VCaP (cell line): Measurements from ENCODE around the gene ALDH1L2.

Experiments used
- H3K27ac ChIP-seq: fragments of 450-650 bp; 2 replicates; pipeline ENCODE4 v1.5.1; 2017
- TF ChIP-seq, protein P1 (sequence below): fragments of 450-650 bp; conservative IDR thresholded peaks from 2 replicates; pipeline ENCODE4 v1.5.1; 2017; ENCODE audit warnings: mild to moderate bottlenecking, moderate library complexity

ALDH1L2 gene

DNA sequence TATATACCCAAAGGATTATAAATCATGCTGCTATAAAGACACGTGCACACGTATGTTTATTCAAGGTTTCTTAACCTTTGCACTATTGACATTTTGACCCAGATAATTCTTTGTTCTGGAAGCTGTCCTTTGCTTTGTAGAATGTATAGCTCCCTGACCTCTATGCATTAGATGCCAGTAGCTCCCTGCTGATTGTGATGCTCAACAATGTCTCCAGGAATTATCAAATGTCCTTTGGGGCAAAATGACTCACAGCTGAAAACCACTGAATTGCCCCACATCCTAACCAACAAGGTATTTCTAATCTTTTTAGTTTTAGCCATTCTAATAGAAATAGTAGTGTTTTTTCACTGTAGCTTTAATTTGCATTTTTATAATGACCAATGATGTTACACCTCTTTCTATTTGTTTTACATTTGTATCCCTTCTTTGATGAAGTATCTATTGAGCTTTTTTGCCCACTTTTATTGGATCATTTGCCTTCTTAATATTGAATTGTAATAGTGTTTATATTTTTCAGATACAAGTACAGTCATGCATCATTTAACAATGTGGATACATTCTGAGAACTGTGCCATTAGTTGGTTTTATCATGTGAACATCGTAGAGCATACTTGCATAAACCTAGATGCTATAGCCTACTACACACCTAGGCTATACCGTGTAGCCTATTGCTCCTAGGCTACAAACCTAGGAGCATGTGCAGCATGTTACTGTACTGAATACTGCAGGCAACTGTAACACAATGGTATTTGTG, 108.5 kb downstream of the ALDH1L2 start:
- TF ChIP-seq, protein P1, sequence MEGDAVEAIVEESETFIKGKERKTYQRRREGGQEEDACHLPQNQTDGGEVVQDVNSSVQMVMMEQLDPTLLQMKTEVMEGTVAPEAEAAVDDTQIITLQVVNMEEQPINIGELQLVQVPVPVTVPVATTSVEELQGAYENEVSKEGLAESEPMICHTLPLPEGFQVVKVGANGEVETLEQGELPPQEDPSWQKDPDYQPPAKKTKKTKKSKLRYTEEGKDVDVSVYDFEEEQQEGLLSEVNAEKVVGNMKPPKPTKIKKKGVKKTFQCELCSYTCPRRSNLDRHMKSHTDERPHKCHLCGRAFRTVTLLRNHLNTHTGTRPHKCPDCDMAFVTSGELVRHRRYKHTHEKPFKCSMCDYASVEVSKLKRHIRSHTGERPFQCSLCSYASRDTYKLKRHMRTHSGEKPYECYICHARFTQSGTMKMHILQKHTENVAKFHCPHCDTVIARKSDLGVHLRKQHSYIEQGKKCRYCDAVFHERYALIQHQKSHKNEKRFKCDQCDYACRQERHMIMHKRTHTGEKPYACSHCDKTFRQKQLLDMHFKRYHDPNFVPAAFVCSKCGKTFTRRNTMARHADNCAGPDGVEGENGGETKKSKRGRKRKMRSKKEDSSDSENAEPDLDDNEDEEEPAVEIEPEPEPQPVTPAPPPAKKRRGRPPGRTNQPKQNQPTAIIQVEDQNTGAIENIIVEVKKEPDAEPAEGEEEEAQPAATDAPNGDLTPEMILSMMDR = no peak
- H3K27ac ChIP-seq = no peak overlapping the region

DNA sequence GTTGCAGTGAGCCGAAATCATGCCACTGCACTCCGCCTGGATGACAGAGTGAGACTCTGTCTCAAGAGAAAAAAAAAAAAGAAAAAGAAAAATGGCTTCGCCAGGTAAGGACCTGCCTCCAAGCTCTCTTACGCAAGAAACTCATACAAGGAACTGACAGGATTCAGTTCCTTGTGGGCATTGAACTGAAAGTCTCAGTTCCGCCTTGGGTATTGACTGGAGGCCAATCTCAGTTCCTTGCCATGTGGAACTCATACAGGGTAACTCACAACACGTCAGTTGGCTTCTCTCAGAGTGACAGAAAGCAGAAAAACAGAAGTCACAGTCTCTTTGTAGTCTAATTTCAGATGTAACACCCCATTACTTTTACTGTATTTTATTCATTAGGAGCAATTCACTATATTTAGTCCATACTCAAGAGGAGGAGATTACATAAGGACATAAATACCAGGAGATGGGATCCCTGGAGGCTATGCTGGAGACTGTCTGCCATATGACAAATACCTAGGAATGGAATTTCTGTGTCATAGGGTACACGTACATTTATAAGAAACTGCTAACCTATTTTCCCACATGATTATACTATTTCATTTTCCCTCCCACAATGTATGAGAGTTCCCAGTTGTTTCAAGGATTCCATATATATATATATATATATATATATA, 109.5 kb downstream of the ALDH1L2 start:
- no peak overlapping the region for H3K27ac ChIP-seq

GRCh38 chr12:104973250-104973649, 111.0 kb downstream of the ALDH1L2 start:
- TF ChIP-seq, protein P1 = no peak
- H3K27ac ChIP-seq = no peak overlapping the region

More for the DNA sequence above, 109.5 kb downstream of the ALDH1L2 start:
- TF ChIP-seq, protein P1 = no peak

GRCh38 chr12:104971306-104971705, 113.0 kb downstream of the ALDH1L2 start:
- TF ChIP-seq, protein P1 = no peak

More at GRCh38 chr12:104971306-104971705, 113.0 kb downstream of the ALDH1L2 start:
- H3K27ac ChIP-seq = no peak overlapping the region
